Thyroid gland (tissue), 4 donors: ENCODE measurements around the gene SLC2A13. TPM values are rescaled to one million over a fixed set of nuclear protein-coding genes. Genes with fewer than 3 reads are reported as not detected.

Source experiments
- DNase-seq, 2 donors: peaks; one replicate each; pipeline ENCODE4 v3.0.0-alpha.2; 2019
- H3K27ac ChIP-seq, 3 donors: fragments of 200-600 bp; sonication (generic); 1 replicate in 2 of 3; 2 replicates in 1 of 3; pipeline ENCODE4 v1.5.1; 2016 to 2019; ENCODE audit warnings: mild to moderate bottlenecking in 1 of 3, moderate library complexity in 1 of 3
- H3K27me3 ChIP-seq: fragments of 200-600 bp; sonication (generic); one replicate; pipeline ENCODE4 v1.5.1; 2019
- H3K36me3 ChIP-seq, 2 donors: fragments of 200-600 bp; sonication (generic); one replicate each; pipeline ENCODE4 v1.5.1; 2016 to 2019
- H3K4me1 ChIP-seq, 2 donors: fragments of 200-600 bp; sonication (generic); one replicate each; pipeline ENCODE4 v1.5.1; 2017 to 2019
- H3K4me3 ChIP-seq, 3 donors: fragments of 200-600 bp; sonication (generic); replicated peaks in 1 of 3; 1 replicate in 2 of 3; 2 replicates in 1 of 3; pipeline ENCODE4 v1.5.1; 2016; ENCODE audit warnings: mild to moderate bottlenecking in 1 of 3
- H3K9me3 ChIP-seq: fragments of 200-600 bp; sonication (generic); one replicate; pipeline ENCODE4 v1.5.1; 2017
- CTCF ChIP-seq, 6 experiments: fragments of 200-600 bp in 3 of 6; fragments of 450-650 bp in 3 of 6; sonication (generic) in 3 of 6; IDR thresholded peaks; one replicate each; pipeline ENCODE4 v1.5.1; 2016 to 2019; ENCODE audit warnings: antibody characterized with exemption in 6 of 6, mild to moderate bottlenecking in 2 of 6, inconsistent platforms in 1 of 6, moderate library complexity in 1 of 6
- POLR2A ChIP-seq, 2 donors: fragments of 450-650 bp; IDR thresholded peaks; one replicate each; pipeline ENCODE4 v1.6.1; 2017; ENCODE audit warnings: antibody characterized with exemption in 2 of 2, mild to moderate bottlenecking in 2 of 2, moderate library complexity in 1 of 2
- WGBS, 2 donors: methylation state at CpG; one replicate each; pipeline ENCODE4 v1.1.5; 2017; 5-methylcytosine and 5-hydroxymethylcytosine counted together
- intact Hi-C: fragments of 100-400 bp; cut with DNase I; formaldehyde crosslinking; loops from one replicate; pipeline ENCODE4 v1.15.1; 2023
- total RNA-seq, 4 donors: library from RNA; depleted of rRNA; stranded (reverse); fragments of >200 nt; gene quantifications; one replicate each; pipeline ENCODE4 v1.2.3, GENCODE V29; 2016

SLC2A13 gene
- total RNA-seq, 4 donors from 2014 or later: 9.8 to 21.3 (median 10.0) TPM

DNA sequence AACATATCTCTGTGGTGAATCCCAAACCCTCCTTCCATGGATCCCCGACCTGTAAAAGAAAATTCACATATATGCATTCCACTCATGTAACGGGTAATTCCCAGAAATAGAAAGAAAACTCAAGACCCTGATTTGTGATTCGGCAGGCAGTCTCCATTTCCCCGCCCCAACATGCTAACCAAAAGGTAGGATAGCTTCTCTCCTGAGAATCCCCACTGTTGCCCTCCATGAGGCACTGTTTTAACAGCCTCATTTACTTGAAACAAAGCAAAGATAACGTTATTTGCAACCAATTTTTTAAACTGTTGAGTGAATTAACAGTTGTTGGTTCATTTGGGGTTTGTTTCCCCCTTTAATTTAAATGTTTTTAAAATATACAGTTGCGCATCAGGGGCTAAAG lies 774 bp upstream of the SLC2A13 start:
- Histone ChIP-seq H3K4me3 (no peak overlapping the region), H3K27ac (no peak overlapping the region), H3K36me3 (no peaks in the 10 kb centered on the region), H3K27me3 (no peaks in the 10 kb centered on the region), H3K4me1 (peaks cover 4 to 8% of the 10 kb centered on the region in 2 donors), H3K9me3 (no peaks in the 10 kb centered on the region)
- 75 to 87% methylated on average over 6 of the region's 6 CpGs for WGBS, 2 donors
- no peak for DNase-seq
- intact Hi-C loops: loop anchor here (5.0 to 10.0 kb wide), 2 partner anchors 94 to 342 kb away; no protein-coding TSS in a partner anchor
- no peak for TF ChIP-seq POLR2A (IDR thresholded peaks at IDR 0.05)
- no peak for TF ChIP-seq CTCF (IDR thresholded peaks at IDR 0.05)

DNA sequence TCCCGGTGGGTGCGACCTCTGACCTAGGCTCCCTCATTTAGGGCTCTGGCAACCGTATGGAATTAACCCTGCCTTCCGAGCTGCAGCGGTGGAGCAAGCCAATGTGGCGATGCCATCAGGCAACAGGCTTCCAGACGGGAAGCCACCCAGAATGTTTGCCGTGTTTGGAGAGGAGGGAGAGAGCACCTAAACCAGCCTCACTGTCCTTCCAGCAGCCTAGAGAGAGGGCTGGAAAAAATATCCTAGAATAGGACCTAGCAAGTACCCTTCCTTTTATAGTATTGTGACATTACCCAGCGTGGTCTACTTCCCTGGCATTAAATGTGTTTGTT lies 287 bp upstream of the SLC2A13 start:
- H3K27me3 ChIP-seq: no peaks in the 10 kb centered on the region
- H3K36me3 ChIP-seq: no peaks in the 10 kb centered on the region
- 25 to 31% methylated on average over 2 to 9 of the region's 9 CpGs for WGBS, 2 donors
- TF ChIP-seq CTCF (IDR thresholded peaks at IDR 0.05) (no peak), POLR2A (IDR thresholded peaks at IDR 0.05) (no peak)
- H3K9me3 ChIP-seq: no peaks in the 10 kb centered on the region
- intact Hi-C loops: loop anchor here (5.0 to 10.0 kb wide), 2 partner anchors 94 to 341 kb away; no protein-coding TSS in a partner anchor
- H3K27ac ChIP-seq: peak overlapping the region in 2 of 3 donors; percentile 66 to 70
- H3K4me1 ChIP-seq: peaks cover 4 to 8% of the 10 kb centered on the region in 2 donors
- DNase-seq: no peak
- peak overlapping the region in 2 of 3 donors; percentile 66 to 79 for H3K4me3 ChIP-seq

DNA sequence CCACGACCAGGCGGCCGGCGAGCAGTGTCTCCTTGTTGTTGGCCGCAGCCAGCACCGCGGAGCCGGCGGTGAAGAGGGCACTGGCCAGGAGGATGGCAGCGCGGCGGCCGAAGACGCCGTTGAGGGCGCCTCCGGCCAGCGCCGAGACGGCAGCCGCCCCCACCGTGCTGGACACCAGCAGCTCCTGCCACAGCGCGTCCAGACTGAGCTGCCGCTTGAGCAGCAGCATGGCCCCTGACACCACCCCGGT lies 691 bp downstream of the SLC2A13 start:
- intact Hi-C loops: loop anchor here (5.0 to 10.0 kb wide), 2 partner anchors 93 to 340 kb away; no protein-coding TSS in a partner anchor
- Histone ChIP-seq H3K27me3 (no peaks in the 10 kb centered on the region), H3K27ac (peak overlapping the region in 2 of 3 donors; percentile 66 to 70), H3K9me3 (no peaks in the 10 kb centered on the region), H3K36me3 (no peaks in the 10 kb centered on the region), H3K4me3 (peak overlapping the region; percentile 66 to 79 (median 78)), H3K4me1 (peaks cover 4 to 8% of the 10 kb centered on the region in 2 donors)
- TF ChIP-seq CTCF (IDR thresholded peaks at IDR 0.05): no peak
- TF ChIP-seq POLR2A (IDR thresholded peaks at IDR 0.05): no peak
- no peak for DNase-seq
- WGBS, 2 donors: 0% methylated on average over 15 of the region's 26 CpGs; no CpG with 5 or more reads in 1 of the 2 donors

DNA sequence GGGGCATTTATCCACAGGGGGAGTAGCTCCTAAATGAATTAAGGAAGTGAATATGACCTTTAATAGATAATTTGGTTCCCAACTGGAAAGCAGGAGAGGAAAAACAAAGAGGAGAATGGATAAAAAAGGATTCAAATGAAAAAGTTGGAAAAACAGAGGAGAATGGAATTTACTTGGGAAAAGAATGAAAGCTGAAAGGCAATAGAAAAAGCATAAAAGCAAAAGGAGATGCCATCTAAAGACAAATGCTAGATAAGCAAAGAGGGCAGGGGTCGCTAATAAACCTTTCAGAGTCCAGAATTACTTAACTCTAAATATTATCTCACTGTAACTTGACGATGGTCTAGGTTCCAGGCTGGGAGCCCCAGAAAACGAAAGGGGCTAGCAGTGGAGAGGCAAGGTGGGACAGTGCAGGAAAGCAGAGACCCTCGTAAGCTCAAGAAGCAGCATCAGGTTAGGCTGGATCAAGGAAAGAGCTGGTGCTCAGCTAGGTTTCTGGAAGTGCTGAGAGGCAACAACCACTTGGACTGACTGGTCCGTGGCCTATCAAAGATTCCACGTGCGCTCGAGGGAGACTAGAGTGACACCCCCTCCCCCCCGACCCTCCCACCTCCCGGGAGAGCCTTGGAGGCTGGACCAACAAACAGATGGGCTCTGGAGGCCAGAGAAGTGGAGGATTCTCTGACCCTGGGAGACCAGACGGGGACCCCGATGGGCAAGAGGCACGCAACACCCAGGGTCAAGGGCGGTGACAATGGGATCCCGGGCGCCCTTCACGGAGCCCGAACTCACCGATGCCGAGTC lies 1.2 kb downstream of the SLC2A13 start:
- H3K4me1 ChIP-seq: peaks cover 4 to 8% of the 10 kb centered on the region in 2 donors
- H3K27ac ChIP-seq: peak overlapping the region in 1 of 3 donors; percentile 70
- no peaks in the 10 kb centered on the region for H3K27me3 ChIP-seq
- 27 to 38% methylated on average over 10 to 17 of the region's 20 CpGs for WGBS, 2 donors
- DNase-seq: peak in 1 of 2 donors; percentile 5
- H3K4me3 ChIP-seq: peak overlapping the region; percentile 66 to 79 (median 78)
- no peaks in the 10 kb centered on the region for H3K36me3 ChIP-seq
- TF ChIP-seq POLR2A (IDR thresholded peaks at IDR 0.05) (no peak), CTCF (IDR thresholded peaks at IDR 0.05) (no peak)
- H3K9me3 ChIP-seq: no peaks in the 10 kb centered on the region
- intact Hi-C loops: loop anchor here (5.0 to 10.0 kb wide), 2 partner anchors 92 to 340 kb away; no protein-coding TSS in a partner anchor

GRCh38 chr12:40103043-40103442 lies 2.8 kb downstream of the SLC2A13 start:
- Histone ChIP-seq H3K27me3 (no peaks in the 10 kb centered on the region), H3K4me1 (peaks cover 4 to 8% of the 10 kb centered on the region in 2 donors), H3K36me3 (no peaks in the 10 kb centered on the region), H3K27ac (no peak overlapping the region), H3K9me3 (no peaks in the 10 kb centered on the region), H3K4me3 (no peak overlapping the region)
- DNase-seq: no peak
- WGBS, 2 donors: 96 to 97% methylated on average over 3 of the region's 3 CpGs
- no peak for TF ChIP-seq CTCF (IDR thresholded peaks at IDR 0.05)
- no peak for TF ChIP-seq POLR2A (IDR thresholded peaks at IDR 0.05)
- intact Hi-C loops: loop anchor here (10.0 kb wide), 1 partner anchor 338 kb away; no protein-coding TSS in a partner anchor
